Liver (tissue), 9 donors: ENCODE results near the gene BLOC1S1. TPM values are rescaled to one million over a fixed set of nuclear protein-coding genes. Genes with fewer than 3 reads are reported as not detected.

Experiments used
- DNase-seq: peaks from one replicate; pipeline ENCODE4 v3.0.0-alpha.2; 2017; ENCODE audit warnings: low spot score
- H3K27ac ChIP-seq, 2 donors: one replicate each; pipeline ENCODE4 v1.7.0; 2013; ENCODE audit warnings: inconsistent platforms in 2 of 2, low read length in 2 of 2, control low read depth in 1 of 2, low read depth in 1 of 2, mild to moderate bottlenecking in 1 of 2
- H3K27me3 ChIP-seq, 4 donors: one replicate each; pipeline versions ENCODE4 v1.6.1 to v1.7.0; 2013; ENCODE audit warnings: low read length in 3 of 4, inconsistent platforms in 1 of 4, mild to moderate bottlenecking in 1 of 4, moderate library complexity in 1 of 4; ENCODE audit not compliant: control insufficient read depth in 4 of 4, insufficient read depth in 4 of 4
- H3K36me3 ChIP-seq, 4 donors: one replicate each; pipeline versions ENCODE4 v1.6.1 to v1.7.0; 2013; ENCODE audit warnings: low read length in 3 of 4, mild to moderate bottlenecking in 3 of 4, low read depth in 1 of 4, moderate library complexity in 1 of 4; ENCODE audit not compliant: control insufficient read depth in 4 of 4, insufficient read depth in 3 of 4
- H3K4me1 ChIP-seq, 4 donors: one replicate each; pipeline versions ENCODE4 v1.6.1 to v1.7.0; 2013; ENCODE audit warnings: low read length in 3 of 4, mild to moderate bottlenecking in 3 of 4, moderate library complexity in 1 of 4; ENCODE audit not compliant: control insufficient read depth in 4 of 4, insufficient read depth in 4 of 4
- H3K4me3 ChIP-seq, 3 donors: one replicate each; pipeline versions ENCODE4 v1.6.1 to v1.7.0; 2013; ENCODE audit warnings: low read length in 3 of 3, control low read depth in 1 of 3, low read depth in 1 of 3, mild to moderate bottlenecking in 1 of 3
- H3K9ac ChIP-seq, 2 donors: one replicate each; pipeline ENCODE4 v1.7.0; 2013; ENCODE audit warnings: low read length in 2 of 2, mild to moderate bottlenecking in 2 of 2, moderate library complexity in 2 of 2, control low read depth in 1 of 2, low read depth in 1 of 2
- H3K9me3 ChIP-seq, 4 donors: one replicate each; pipeline versions ENCODE4 v1.6.1 to v1.7.0; 2013; ENCODE audit warnings: low read length in 3 of 4; ENCODE audit not compliant: control insufficient read depth in 4 of 4
- ATF3 ChIP-seq: IDR thresholded peaks from 2 replicates; pipeline ENCODE4 v1.6.1; 2016; ENCODE audit warnings: antibody characterized with exemption
- CTCF ChIP-seq: fragments of 150-350 bp; IDR thresholded peaks from 2 replicates; pipeline ENCODE4 v1.5.1; 2017; ENCODE audit warnings: improper control_type of control experiment, low read depth, low read length; ENCODE audit not compliant: missing input control
- FOXA1 ChIP-seq: IDR thresholded peaks from 2 replicates; pipeline ENCODE4 v1.6.1; 2016; ENCODE audit warnings: antibody characterized with exemption
- FOXA2 ChIP-seq: IDR thresholded peaks from 2 replicates; pipeline ENCODE4 v1.6.1; 2016; ENCODE audit warnings: antibody characterized with exemption
- GABPA ChIP-seq, 2 donors: IDR thresholded peaks in 1 of 2; conservative IDR thresholded peaks in 1 of 2; 2 replicates each; pipeline ENCODE4 v1.6.1; 2016; ENCODE audit warnings: antibody characterized with exemption in 2 of 2, mild to moderate bottlenecking in 1 of 2, moderate library complexity in 1 of 2
- HNF4A ChIP-seq, 2 donors: conservative IDR thresholded peaks; 2 replicates each; pipeline ENCODE4 v1.6.1; 2016; ENCODE audit warnings: antibody characterized with exemption in 2 of 2, mild to moderate bottlenecking in 2 of 2
- HNF4G ChIP-seq: IDR thresholded peaks from 2 replicates; pipeline ENCODE4 v1.6.1; 2016; ENCODE audit warnings: antibody characterized with exemption
- JUND ChIP-seq, 2 donors: IDR thresholded peaks; 2 replicates each; pipeline ENCODE4 v1.6.1; 2016; ENCODE audit warnings: antibody characterized with exemption in 2 of 2
- MAX ChIP-seq: IDR thresholded peaks from 2 replicates; pipeline ENCODE4 v1.6.1; 2016; ENCODE audit warnings: antibody characterized with exemption
- NR2F2 ChIP-seq: IDR thresholded peaks from 2 replicates; pipeline ENCODE4 v1.6.1; 2016; ENCODE audit warnings: antibody characterized with exemption
- REST ChIP-seq: IDR thresholded peaks from 2 replicates; pipeline ENCODE4 v1.6.1; 2016; ENCODE audit warnings: antibody characterized with exemption, mild to moderate bottlenecking
- RXRA ChIP-seq, 2 donors: IDR thresholded peaks; 2 replicates each; pipeline ENCODE4 v1.6.1; 2017 to 2018; ENCODE audit warnings: antibody characterized with exemption in 2 of 2, mild to moderate bottlenecking in 1 of 2
- SP1 ChIP-seq: IDR thresholded peaks from 2 replicates; pipeline ENCODE4 v1.6.1; 2018; ENCODE audit warnings: antibody characterized with exemption, mild to moderate bottlenecking
- TAF1 ChIP-seq: conservative IDR thresholded peaks from 2 replicates; pipeline ENCODE4 v1.6.1; 2016; ENCODE audit warnings: antibody characterized with exemption, mild to moderate bottlenecking
- ZBTB33 ChIP-seq: IDR thresholded peaks from 2 replicates; pipeline ENCODE4 v1.6.1; 2016; ENCODE audit warnings: antibody characterized with exemption
- WGBS: extraction: QIAGEN DNeasy Blood & Tissue Kit; methylation state at CpG from one replicate; pipeline ENCODE4 v1.1.7; 2013; 5-methylcytosine and 5-hydroxymethylcytosine counted together
- polyA plus RNA-seq, 2 donors: library from polyadenylated mRNA; stranded (reverse) in 1 of 2; unstranded in 1 of 2; fragments of 200-250 nt in 1 of 2; fragments of >200 nt in 1 of 2; fragmentation: Nextera tagmentation in 1 of 2; extraction: Ambion mirVana in 1 of 2; gene quantifications; one replicate each; pipeline versions ENCODE4 v1.2.1 to v1.2.3, GENCODE V29; 2013 to 2015
- total RNA-seq, 2 donors: library from RNA; depleted of rRNA; stranded (reverse); fragments of >200 nt; gene quantifications; one replicate each; pipeline ENCODE4 v1.2.3, GENCODE V29; 2014
- donor health status: healthy.
- donor health status: healthy.
- donor health status: healthy.
- donor health status: healthy.
- donor health status: healthy.

The BLOC1S1 gene
- total and polyA plus RNA-seq, 4 donors: 43.7 to 150 (median 115) TPM

- Histone ChIP-seq H3K4me1 (peaks cover 0 to 5% (median 3%) of the 10 kb centered on the region in 4 donors), H3K27ac (no peak overlapping the region), H3K9ac (no peak overlapping the region), H3K36me3 (no peaks in the 10 kb centered on the region), H3K4me3 (no peak overlapping the region), H3K9me3 (no peaks in the 10 kb centered on the region), H3K27me3 (no peaks in the 10 kb centered on the region)
- WGBS: 90% methylated on average over 8 of the region's 8 CpGs
- TF ChIP-seq TAF1: no peak
- no peak for TF ChIP-seq RXRA (IDR thresholded peaks at IDR 0.05)
- TF ChIP-seq MAX: no peak
- no peak for TF ChIP-seq GABPA (IDR thresholded peaks at IDR 0.05 in 1 of 2, conservative IDR thresholded peaks at IDR 0.05 in 1 of 2)
- no peak for TF ChIP-seq HNF4A (conservative IDR thresholded peaks at IDR 0.05)
- TF ChIP-seq FOXA1: no peak
- TF ChIP-seq SP1: no peak
- TF ChIP-seq HNF4G: no peak
- no peak for TF ChIP-seq CTCF
- no peak for TF ChIP-seq NR2F2
- no peak for TF ChIP-seq JUND (IDR thresholded peaks at IDR 0.05)
- no peak for TF ChIP-seq ZBTB33
- no peak for TF ChIP-seq FOXA2
- TF ChIP-seq REST: no peak
- DNase-seq: no peak
Observed at GRCh38 chr12:55702861-55703260, 13.0 kb upstream of the BLOC1S1 start.

GRCh38 chr12:55703288-55703687 lies 12.6 kb upstream of the BLOC1S1 start:
- Histone ChIP-seq H3K27me3 (no peaks in the 10 kb centered on the region), H3K4me1 (peaks cover 0 to 5% (median 3%) of the 10 kb centered on the region in 4 donors), H3K36me3 (no peaks in the 10 kb centered on the region), H3K9ac (no peak overlapping the region), H3K4me3 (no peak overlapping the region), H3K9me3 (no peaks in the 10 kb centered on the region), H3K27ac (no peak overlapping the region)
- WGBS: 82% methylated on average over 2 of the region's 2 CpGs
- TF ChIP-seq TAF1 (no peak), ATF3 (no peak), ZBTB33 (no peak), FOXA1 (no peak)
- DNase-seq: no peak
